ENCODE measurements around the gene DCTPP1.
A peak's percentile ranks its signal among the peaks of the same experiment; 100 is the strongest.

The DCTPP1 gene

GRCh38 chr16:30379158-30379783 lies 50.6 kb downstream of the DCTPP1 start:
- TF ChIP-seq ZNF362 (tag by site-specific recombination; IDR thresholded peaks at IDR 0.05) (peak; percentile 95), CTCF (tag by site-specific recombination; IDR thresholded peaks at IDR 0.05) (peak; percentile 6; the same call in 1 of the 2 replicates), BCL6B (tag by site-specific recombination; IDR thresholded peaks at IDR 0.05) (no peak), ZBTB48 (tag by site-specific recombination; IDR thresholded peaks at IDR 0.05) (peak; percentile 56; the same call in 1 of the 2 replicates), ZBTB44 (tag by site-specific recombination; IDR thresholded peaks at IDR 0.05) (0 out of 2 replicates have a peak, but pooled peaks have one; percentile 28), ZNF701 (tag by site-specific recombination; IDR thresholded peaks at IDR 0.05) (no peak), ZNF10 (tag by site-specific recombination; IDR thresholded peaks at IDR 0.05) (0 out of 2 replicates have a peak, but pooled peaks have one; percentile 11)
- CTCF ChIA-PET, result interaction anchor here (0.6 to 1.5 kb wide), 4 partner anchors 10 to 337 kb away, joined by 3 to 5 read pairs (median 4); no protein-coding TSS in a partner anchor
- Histone ChIP-seq H3K4me3 (ENCODE audit: low read depth, low read length) (peak overlapping the region; percentile 78), H3K36me3 (ENCODE audit: control insufficient read depth in 2 of 2, insufficient read depth in 1 of 2, low read length in 2 of 2) (peaks cover 0 to 8% of the 10 kb centered on the region in 2 experiments; a peak in 1 of 3 replicates), H3K9me3 (ENCODE audit: control insufficient read depth, insufficient read depth, low read depth, low read length) (no peaks in the 10 kb centered on the region), H3K4me1 (ENCODE audit: control insufficient read depth, insufficient read depth, low read length) (no peaks in the 10 kb centered on the region), H3K27ac (ENCODE audit: extremely low read depth, low read depth, low read length) (peak overlapping the region; percentile 48; the same call in 1 of the 2 replicates)
- POLR2A ChIA-PET, result interaction anchor here (1.2 to 5.0 kb wide), 5 partner anchors 8 to 406 kb away, joined by 3 to 30 read pairs (median 12); partner anchors contain the start of genes TAOK2, TBC1D10B, ZNF48 and ZNF771

GRCh38 chr16:30378236-30379157 lies 51.3 kb downstream of the DCTPP1 start:
- Histone ChIP-seq H3K27ac (ENCODE audit: extremely low read depth, low read depth, low read length) (peak overlapping the region; percentile 97), H3K36me3 (ENCODE audit: control insufficient read depth in 2 of 2, insufficient read depth in 1 of 2, low read length in 2 of 2) (peaks cover 0 to 8% of the 10 kb centered on the region in 2 experiments; a peak in 1 of 3 replicates), H3K4me3 (ENCODE audit: low read depth, low read length) (peak overlapping the region; percentile 78), H3K9me3 (ENCODE audit: control insufficient read depth, insufficient read depth, low read depth, low read length) (no peaks in the 10 kb centered on the region), H3K4me1 (ENCODE audit: control insufficient read depth, insufficient read depth, low read length) (no peaks in the 10 kb centered on the region)
- POLR2A ChIA-PET, result interaction anchor here (0.6 to 3.2 kb wide), 22 partner anchors 9 to 574 kb away, joined by 3 to 19 read pairs (median 3); partner anchors contain the start of genes CD2BP2, DCTPP1, FBRS and TAOK2
- CTCF ChIA-PET, result interaction anchor here (0.7 to 1.5 kb wide), 6 partner anchors 9 to 280 kb away, joined by 3 to 5 read pairs (median 5); partner anchors contain the start of gene ZNF48
- TF ChIP-seq ZNF174 (tag by site-specific recombination; IDR thresholded peaks at IDR 0.05) (no peak), ZSCAN30 (tag by site-specific recombination; IDR thresholded peaks at IDR 0.05) (no peak; the same call in 1 of the 2 replicates), ZBTB49 (tag by site-specific recombination; IDR thresholded peaks at IDR 0.05; ENCODE audit: low read depth) (no peak), ZNF239 (tag by site-specific recombination; IDR thresholded peaks at IDR 0.05) (peak; percentile 47; the same call in 1 of the 2 replicates), FEZF1 (tag by site-specific recombination; IDR thresholded peaks at IDR 0.05) (no peak), OVOL3 (tag by site-specific recombination; IDR thresholded peaks at IDR 0.05) (peak; percentile 78; the same call in 1 of the 2 replicates), ZNF585B (tag by site-specific recombination; IDR thresholded peaks at IDR 0.05) (no peak), ZNF837 (tag by site-specific recombination; IDR thresholded peaks at IDR 0.05) (no peak; the same call in 1 of the 2 replicates), PBX3 (CRISPR knock-in tag; IDR thresholded peaks at IDR 0.05) (no peak; the same call in none of the 2 replicates), ELK4 (IDR thresholded peaks at IDR 0.05; ENCODE audit: borderline replicate concordance, low read depth, low read length) (no peak)
